Esophagus squamous epithelium (tissue), 4 donors: Measurements from ENCODE around the gene C2CD2.

ENCODE experiments used
- CTCF ChIP-seq, 6 experiments: fragments of 450-650 bp in 4 of 6; fragments of 200-600 bp in 2 of 6; sonication (generic) in 2 of 6; IDR thresholded peaks; one replicate each; pipeline ENCODE4 v1.5.1; 2016 to 2019; ENCODE audit warnings: antibody characterized with exemption in 6 of 6, mild to moderate bottlenecking in 4 of 6, moderate library complexity in 4 of 6
- POLR2A ChIP-seq, 4 donors: fragments of 450-650 bp; IDR thresholded peaks; one replicate each; pipeline ENCODE4 v1.6.1; 2017; ENCODE audit warnings: antibody characterized with exemption in 4 of 4, mild to moderate bottlenecking in 4 of 4, moderate library complexity in 3 of 4

GRCh38 chr21:41863439-41863740 is 90.4 kb downstream of the C2CD2 start:
- no peak for TF ChIP-seq CTCF (IDR thresholded peaks at IDR 0.05)
- no peak for TF ChIP-seq POLR2A (IDR thresholded peaks at IDR 0.05)
